C4-2B (cell line): Measurements from ENCODE around the gene RACGAP1.

Experiments
- H3K27ac ChIP-seq: fragments of 450-650 bp; 2 replicates; pipeline ENCODE4 v1.5.1; 2017
- CTCF ChIP-seq: fragments of 450-650 bp; conservative IDR thresholded peaks from 2 replicates; pipeline ENCODE4 v1.5.1; 2017; ENCODE audit warnings: mild to moderate bottlenecking
- ZFX ChIP-seq: fragments of 450-650 bp; IDR thresholded peaks from 2 replicates; pipeline ENCODE4 v1.6.1; 2017

RACGAP1 gene

GRCh38 chr12:50025187-50026059 lies at the start of gene RACGAP1:
RACGAP1 (minus strand) TSS chr12:50025494; CDS start chr12:50016715, 8,779 bp downstream.
- TF ChIP-seq ZFX (peak; percentile 24; the same call in 1 of the 2 replicates), CTCF (no peak)
- H3K27ac ChIP-seq: peak within 1 kb of the TSS; percentile 95

- TF ChIP-seq CTCF (no peak), ZFX (no peak)
- H3K27ac ChIP-seq: no peak overlapping the region
Measured at GRCh38 chr12:50073712-50074111, 48.4 kb upstream of the RACGAP1 start.

- TF ChIP-seq ZFX: no peak
- no peak for TF ChIP-seq CTCF
- H3K27ac ChIP-seq: no peak overlapping the region
Measured at GRCh38 chr12:50073206-50073605, 47.9 kb upstream of the RACGAP1 start.

GRCh38 chr12:50072198-50072907 lies 47.1 kb upstream of the RACGAP1 start:
- H3K27ac ChIP-seq: no peak overlapping the region
- TF ChIP-seq ZFX (no peak), CTCF (no peak)

GRCh38 chr12:50070314-50071060 lies 45.2 kb upstream of the RACGAP1 start:
- TF ChIP-seq CTCF (peak; percentile 97), ZFX (no peak)
- no peak overlapping the region for H3K27ac ChIP-seq

- TF ChIP-seq CTCF: no peak
- TF ChIP-seq ZFX: no peak
- H3K27ac ChIP-seq: no peak overlapping the region
Measured at GRCh38 chr12:50069539-50069938, 44.2 kb upstream of the RACGAP1 start.

GRCh38 chr12:50069069-50069468 lies 43.8 kb upstream of the RACGAP1 start:
- H3K27ac ChIP-seq: no peak overlapping the region
- no peak for TF ChIP-seq CTCF
- no peak for TF ChIP-seq ZFX
